H1 (cell line): ENCODE results near the gene TAS2R40. TPM values are rescaled to one million over a fixed set of nuclear protein-coding genes. Genes with fewer than 3 reads are reported as not detected.

Experiments
- CTCF ChIA-PET: fragments of 300-600 bp; sonication (Branson Sonifier 250); formaldehyde crosslinking; loops from one replicate; lab custom pipeline; 2021; ENCODE audit not compliant: partially characterized antibody; lab: Charles Lee
- POLR2A ChIA-PET: fragments of 300-600 bp; sonication (Branson Sonifier 250); formaldehyde crosslinking; loops from one replicate; lab custom pipeline; 2021; ENCODE audit warnings: inconsistent platforms; ENCODE audit not compliant: partially characterized antibody; lab: Charles Lee
- DNase-seq, 2 experiments: peaks; one replicate each; pipeline versions ENCODE4 v3.0.0 to v3.0.0-alpha.2; 2010 to 2022; ENCODE audit warnings: low spot score in 2 of 2, low read depth in 1 of 2, mixed read lengths in 1 of 2
- FAIRE-seq: peaks from 2 replicates; lab custom pipeline; 2011; peaks lifted over from hg19 to GRCh38; lab: Jason Lieb, UNC
- H2AFZ ChIP-seq: 2 replicates; pipeline ENCODE4 v1.8.1; 2012; ENCODE audit warnings: low read length, inconsistent platforms
- H2AK5ac ChIP-seq: 2 replicates; pipeline ENCODE4 v1.6.1; 2013; ENCODE audit warnings: low read depth, low read length
- H2BK120ac ChIP-seq: replicated peaks from 2 replicates; pipeline ENCODE3; 2013; ENCODE audit warnings: low read depth, low read length, inconsistent platforms
- H2BK12ac ChIP-seq: 2 replicates; pipeline ENCODE4 v1.6.1; 2013; ENCODE audit warnings: low read depth, low read length
- H2BK15ac ChIP-seq: 2 replicates; pipeline ENCODE4 v1.6.1; 2013; ENCODE audit warnings: low read length
- H2BK20ac ChIP-seq: 2 replicates; pipeline ENCODE4 v1.6.1; 2013; ENCODE audit warnings: low read length
- H2BK5ac ChIP-seq: 2 replicates; pipeline ENCODE4 v1.6.1; 2013; ENCODE audit warnings: low read depth, low read length
- H3K14ac ChIP-seq: 2 replicates; pipeline ENCODE4 v1.6.1; 2013; ENCODE audit warnings: inconsistent platforms; ENCODE audit not compliant: insufficient read length
- H3K18ac ChIP-seq: 2 replicates; pipeline ENCODE4 v1.6.1; 2013; ENCODE audit warnings: low read length; ENCODE audit errors: extremely low read depth
- H3K23ac ChIP-seq: 2 replicates; pipeline ENCODE4 v1.6.1; 2013; ENCODE audit warnings: inconsistent platforms; ENCODE audit not compliant: insufficient read length
- H3K23me2 ChIP-seq: 2 replicates; pipeline ENCODE4 v1.6.1; 2013; ENCODE audit warnings: low read depth, low read length
- H3K27ac ChIP-seq: 2 replicates; pipeline ENCODE4 v1.6.1; 2011; ENCODE audit warnings: low read depth, low read length, inconsistent platforms
- H3K27me3 ChIP-seq, 4 experiments: replicated peaks in 1 of 4; 1 replicate in 1 of 4; 2 replicates in 3 of 4; pipeline versions ENCODE4 v1.6.1 to v1.8.1; 2011 to 2013; ENCODE audit warnings: low read length in 3 of 4, mild to moderate bottlenecking in 3 of 4, inconsistent platforms in 2 of 4, mixed read lengths in 2 of 4, moderate library complexity in 1 of 4; ENCODE audit not compliant: control insufficient read depth in 3 of 4, insufficient read depth in 3 of 4; ENCODE audit errors: extremely low read depth in 1 of 4
- H3K36me3 ChIP-seq, 4 experiments: 2 replicates each; pipeline versions ENCODE4 v1.6.1 to v1.8.1; 2011 to 2013; ENCODE audit warnings: mild to moderate bottlenecking in 4 of 4, low read length in 3 of 4, moderate library complexity in 2 of 4, control low read depth in 1 of 4, inconsistent platforms in 1 of 4; ENCODE audit not compliant: insufficient read depth in 4 of 4, control insufficient read depth in 2 of 4
- H3K4ac ChIP-seq: replicated peaks from 2 replicates; pipeline ENCODE3; 2013; ENCODE audit warnings: low read length, low read depth, mixed read lengths, inconsistent platforms; ENCODE audit not compliant: insufficient read length
- H3K4me1 ChIP-seq, 4 experiments: replicated peaks in 1 of 4; 1 replicate in 1 of 4; 2 replicates in 3 of 4; pipeline versions ENCODE4 v1.6.1 to v1.8.1; 2011 to 2013; ENCODE audit warnings: low read length in 3 of 4, inconsistent platforms in 2 of 4, mixed read lengths in 1 of 4; ENCODE audit not compliant: insufficient read depth in 4 of 4, control insufficient read depth in 3 of 4
- H3K4me2 ChIP-seq, 2 experiments: 2 replicates each; pipeline versions ENCODE4 v1.6.1 to v1.8.1; 2011 to 2013; ENCODE audit warnings: low read depth in 2 of 2, low read length in 2 of 2, control low read depth in 1 of 2, inconsistent platforms in 1 of 2, mild to moderate bottlenecking in 1 of 2; ENCODE audit not compliant: insufficient read depth in 1 of 2
- H3K4me3 ChIP-seq, 4 experiments: fragments of 200-600, 300-600 bp in 1 of 4; sonication (generic), shearing (Covaris generic), sonication (Bioruptor Twin) in 1 of 4; 2 replicates each; pipeline versions ENCODE4 v1.5.1 to v1.8.1; 2011 to 2016; ENCODE audit warnings: low read length in 4 of 4, low read depth in 3 of 4, control low read depth in 2 of 4, inconsistent platforms in 2 of 4, mild to moderate bottlenecking in 2 of 4, mixed read lengths in 1 of 4, moderate library complexity in 1 of 4; ENCODE audit not compliant: insufficient read depth in 2 of 4; ENCODE audit errors: extremely low read depth in 1 of 4
- H3K56ac ChIP-seq: replicated peaks from 2 replicates; pipeline ENCODE3; 2013; ENCODE audit warnings: low read depth, mild to moderate bottlenecking, mixed read lengths, low read length, inconsistent platforms; ENCODE audit not compliant: insufficient read length
- H3K79me1 ChIP-seq: 2 replicates; pipeline ENCODE4 v1.6.1; 2013; ENCODE audit warnings: low read depth, low read length, control low read depth
- H3K79me2 ChIP-seq, 2 experiments: 2 replicates each; pipeline versions ENCODE4 v1.6.1 to v1.8.1; 2012 to 2013; ENCODE audit warnings: low read length in 2 of 2, mild to moderate bottlenecking in 2 of 2, inconsistent platforms in 1 of 2; ENCODE audit not compliant: insufficient read depth in 2 of 2, control insufficient read depth in 1 of 2
- H3K9ac ChIP-seq, 4 experiments: replicated peaks in 1 of 4; 1 replicate in 1 of 4; 2 replicates in 3 of 4; pipeline versions ENCODE4 v1.6.1 to v1.8.1; 2011 to 2013; ENCODE audit warnings: low read depth in 3 of 4, low read length in 3 of 4, control low read depth in 2 of 4, mild to moderate bottlenecking in 2 of 4, moderate library complexity in 2 of 4, inconsistent platforms in 1 of 4; ENCODE audit errors: extremely low read depth in 1 of 4
- H3K9me3 ChIP-seq, 2 experiments: 2 replicates each; pipeline versions ENCODE4 v1.6.1 to v1.8.1; 2012 to 2013; ENCODE audit warnings: mild to moderate bottlenecking in 2 of 2, moderate library complexity in 2 of 2, control low read depth in 1 of 2, inconsistent platforms in 1 of 2, low read depth in 1 of 2, low read length in 1 of 2, mixed read lengths in 1 of 2; ENCODE audit not compliant: insufficient read depth in 2 of 2
- H4K20me1 ChIP-seq, 2 experiments: replicated peaks in 1 of 2; 2 replicates each; pipeline versions ENCODE3 to v1.8.1; 2011 to 2013; ENCODE audit warnings: inconsistent platforms in 2 of 2, low read length in 2 of 2, mild to moderate bottlenecking in 1 of 2; ENCODE audit not compliant: insufficient read depth in 2 of 2, control insufficient read depth in 1 of 2
- H4K5ac ChIP-seq: 2 replicates; pipeline ENCODE4 v1.6.1; 2013; ENCODE audit warnings: low read length, low read depth, mixed read lengths, inconsistent platforms; ENCODE audit not compliant: insufficient read length
- H4K8ac ChIP-seq: 2 replicates; pipeline ENCODE4 v1.8.0; 2013; ENCODE audit warnings: mild to moderate bottlenecking, moderate library complexity, low read length, inconsistent platforms; ENCODE audit not compliant: insufficient read depth; ENCODE audit errors: extremely low read depth
- H4K91ac ChIP-seq: replicated peaks from 2 replicates; pipeline ENCODE3; 2013; ENCODE audit warnings: low read length, mixed read lengths, inconsistent platforms; ENCODE audit not compliant: insufficient read length
- POLR2AphosphoS5 ChIP-seq: IDR thresholded peaks from 2 replicates; pipeline ENCODE4 v1.6.1; 2011; ENCODE audit warnings: low read depth, low read length
- SAP30 ChIP-seq: fragments of 300-600 bp; sonication (generic); IDR thresholded peaks from 2 replicates; pipeline ENCODE4 v1.7.1; 2012; ENCODE audit warnings: low read length, moderate library complexity, mild to moderate bottlenecking, inconsistent platforms; ENCODE audit not compliant: insufficient read depth, insufficient replicate concordance
- WGBS, 2 experiments: shearing (Covaris generic) in 1 of 2; methylation state at CpG; one replicate each; pipeline versions ENCODE4 v1.1.6 to v1.1.7; 2013 to 2015; ENCODE audit warnings: low lambda C conversion rate in 2 of 2, mixed read lengths in 2 of 2, inconsistent platforms in 1 of 2, low coverage in 1 of 2, missing lambda C conversion rate in 1 of 2; ENCODE audit not compliant: insufficient replicate concordance in 2 of 2, insufficient coverage in 1 of 2, insufficient read length in 1 of 2; ENCODE audit errors: extremely low coverage in 1 of 2, missing lambda C conversion rate in 1 of 2; 5-methylcytosine and 5-hydroxymethylcytosine counted together
- polyA plus RNA-seq, 7 experiments: library from polyadenylated mRNA; depleted of rRNA in 3 of 7; stranded (reverse) in 5 of 7; unstranded in 2 of 7; fragments of >200 nt in 5 of 7; fragments of 200-250 nt in 2 of 7; gene quantifications; 1 replicate in 5 of 7; 2 replicates in 1 of 7; 4 replicates in 1 of 7; pipeline versions ENCODE4 v1.2.1 to v1.2.3, GENCODE V29; 2011 to 2013; ENCODE audit warnings: missing spikeins in 2 of 7, mixed read lengths in 2 of 7
- total RNA-seq: library from RNA; stranded (reverse); fragmentation: NEBNext Ultra II Directional; extraction: Animal tissue kit (Norgen Biotek cat#: 25700); gene quantifications from 2 replicates; pipeline ENCODE4 v1.2.1, GENCODE V29; 2021

TAS2R40 gene
- total and polyA plus RNA-seq, 2 of the 8 experiments (the other 6 are each of a cell fraction or from before 2014, with no cell fraction given): not detected

GRCh38 chr7:143240291-143241168 is 18.7 kb downstream of the TAS2R40 start:
- H3K4me3 ChIP-seq: no peak overlapping the region
- no peak overlapping the region for H4K8ac ChIP-seq
- no peak overlapping the region for H2AK5ac ChIP-seq
- no peak overlapping the region for H4K5ac ChIP-seq
- 32% methylated on average over 9 of the region's 9 CpGs; no CpG with 5 or more reads in 1 of the 2 experiments for WGBS, 2 experiments
- H3K4ac ChIP-seq: no peak overlapping the region
- no peak overlapping the region for H2BK5ac ChIP-seq
- H4K91ac ChIP-seq: no peak overlapping the region
- H3K79me1 ChIP-seq: no peaks in the 10 kb centered on the region
- no peak overlapping the region for H2BK120ac ChIP-seq
- no peak overlapping the region for H2BK12ac ChIP-seq
- no peaks in the 10 kb centered on the region for H4K20me1 ChIP-seq
- H3K18ac ChIP-seq: no peak overlapping the region
- H3K27ac ChIP-seq: no peak overlapping the region
- no peak overlapping the region for H3K9ac ChIP-seq
- ChIA-PET CTCF (interaction anchor here (0.6 to 6.5 kb wide), 48 partner anchors 8 to 764 kb away, joined by 3 to 91 read pairs (median 5); partner anchors contain the start of genes CASP2, CLCN1, EPHA1 and GSTK1), POLR2A (interaction anchor here (1.4 kb wide), 1 partner anchor 70 kb away, joined by 3 read pairs; no protein-coding TSS in a partner anchor)
- no peaks in the 10 kb centered on the region for H3K36me3 ChIP-seq
- no peaks in the 10 kb centered on the region for H3K23me2 ChIP-seq
- peaks cover 2 to 3% of the 10 kb centered on the region in 2 experiments; a peak in 2 of 4 replicates for H3K9me3 ChIP-seq
- H3K4me2 ChIP-seq: no peak overlapping the region
- DNase-seq (peak in 1 of 2 experiments; percentile 58), FAIRE-seq (peak; percentile 62)
- no peak overlapping the region for H3K56ac ChIP-seq
- no peak overlapping the region for H3K23ac ChIP-seq
- no peaks in the 10 kb centered on the region; a peak in 1 of 7 replicates for H3K27me3 ChIP-seq
- no peaks in the 10 kb centered on the region for H3K4me1 ChIP-seq
- no peaks in the 10 kb centered on the region for H3K79me2 ChIP-seq
- no peak overlapping the region for H2BK15ac ChIP-seq
- no peak overlapping the region for H3K14ac ChIP-seq
- H2AFZ ChIP-seq: no peak overlapping the region
- H2BK20ac ChIP-seq: no peak overlapping the region
- TF ChIP-seq SAP30 (no peak), POLR2AphosphoS5 (no peak)
